HepG2 (cell line): ENCODE results near the gene ITIH3. TPM values are rescaled to one million over a fixed set of nuclear protein-coding genes. Genes with fewer than 3 reads are reported as not detected.

Source experiments
- ATAC-seq: fragments of 200-7000 bp; cut with Tn5 transposase; 3 replicates; pipeline ENCODE4 v1.9.1; 2020; ENCODE audit warnings: mild to moderate bottlenecking, moderate library complexity
- BruUV-seq: library from RNA; stranded (reverse); fragments of 400-500 nt; replicated peaks from 2 replicates; lab custom pipeline; 2021; lab: Mats Ljungman, UMichigan
- CTCF ChIA-PET: fragments of 300-600 bp; formaldehyde crosslinking; extraction: SDS; loops from one replicate; lab custom pipeline; 2021; ENCODE audit warnings: low total read pairs, inconsistent platforms, low intra/inter-chr PET ratio; lab: Yijun Ruan, JAX
- POLR2A ChIA-PET: fragments of 350-600 bp; sonication (Branson Sonifier 250); formaldehyde crosslinking; loops from one replicate; lab custom pipeline; 2020; ENCODE audit warnings: antibody characterized with exemption, inconsistent platforms; lab: Yijun Ruan, JAX
- DNase-seq: peaks from one replicate; pipeline ENCODE4 v3.0.0-alpha.2; 2015; ENCODE audit warnings: low spot score
- FAIRE-seq: peaks from 3 replicates; lab custom pipeline; 2011; peaks lifted over from hg19 to GRCh38; lab: Jason Lieb, UNC
- H2AFZ ChIP-seq: one replicate; pipeline ENCODE4 v1.6.1; 2011; ENCODE audit warnings: low read length, inconsistent platforms
- H3K27ac ChIP-seq: fragments of 300-600 bp; 3 replicates; pipeline ENCODE4 v1.8.0; 2011; ENCODE audit warnings: mixed run types, mild to moderate bottlenecking, mixed read lengths, low read length, inconsistent platforms; ENCODE audit not compliant: insufficient read depth; ENCODE audit errors: extremely low read length
- H3K27me3 ChIP-seq, 2 experiments: fragments of 200-600 bp in 1 of 2; 2 replicates in 1 of 2; 3 replicates in 1 of 2; pipeline versions ENCODE4 v1.6.0 to v1.8.0; 2011; ENCODE audit warnings: low read length in 2 of 2, mild to moderate bottlenecking in 2 of 2, moderate library complexity in 2 of 2, inconsistent platforms in 1 of 2; ENCODE audit not compliant: insufficient read depth in 2 of 2, control insufficient read depth in 1 of 2
- H3K36me3 ChIP-seq, 2 experiments: fragments of 200-600 bp in 1 of 2; replicated peaks in 1 of 2; 2 replicates in 1 of 2; 3 replicates in 1 of 2; pipeline versions ENCODE4 v1.5.1 to v1.8.0; 2011; ENCODE audit warnings: low read length in 2 of 2, inconsistent platforms in 1 of 2; ENCODE audit not compliant: insufficient read depth in 2 of 2, control insufficient read depth in 1 of 2
- H3K4me1 ChIP-seq: 2 replicates; pipeline ENCODE4 v1.5.1; 2012; ENCODE audit warnings: low read length, inconsistent platforms; ENCODE audit not compliant: insufficient read depth
- H3K4me2 ChIP-seq: 2 replicates; pipeline ENCODE4 v1.6.0; 2011; ENCODE audit warnings: low read depth, low read length, inconsistent platforms
- H3K4me3 ChIP-seq, 3 experiments: fragments of 200-600 bp in 1 of 3; sonication (generic), shearing (Covaris generic) in 1 of 3; replicated peaks in 1 of 3; 2 replicates each; pipeline ENCODE4 v1.5.1; 2011 to 2016; ENCODE audit warnings: low read length in 3 of 3, inconsistent platforms in 2 of 3, low read depth in 2 of 3, mild to moderate bottlenecking in 2 of 3, control low read depth in 1 of 3, mixed read lengths in 1 of 3; ENCODE audit not compliant: insufficient read depth in 1 of 3
- H3K79me2 ChIP-seq: one replicate; pipeline ENCODE4 v1.6.1; 2011; ENCODE audit warnings: low read length, inconsistent platforms; ENCODE audit not compliant: insufficient read depth
- H3K9ac ChIP-seq: 2 replicates; pipeline ENCODE4 v1.6.0; 2011; ENCODE audit warnings: mild to moderate bottlenecking, low read depth, low read length, inconsistent platforms; ENCODE audit not compliant: insufficient read depth
- H3K9me3 ChIP-seq: 2 replicates; pipeline ENCODE4 v1.5.1; 2012; ENCODE audit warnings: mild to moderate bottlenecking, low read length
- H4K20me1 ChIP-seq: 2 replicates; pipeline ENCODE4 v1.6.0; 2011; ENCODE audit warnings: inconsistent platforms, mild to moderate bottlenecking, low read length, moderate library complexity; ENCODE audit not compliant: insufficient read depth
- CEBPB ChIP-seq: IDR thresholded peaks from 2 replicates; pipeline ENCODE4 v1.6.1; 2011; ENCODE audit warnings: low read depth, low read length, improper control_type of control experiment, borderline replicate concordance
- CEBPG ChIP-seq: IDR thresholded peaks from 2 replicates; pipeline ENCODE4 v1.6.1; 2016
- IKZF1 ChIP-seq: fragments of 450-650 bp; IDR thresholded peaks from 2 replicates; pipeline ENCODE4 v1.7.1; 2016
- IKZF5 ChIP-seq: IDR thresholded peaks from 2 replicates; pipeline ENCODE4 v1.6.1; 2018; ENCODE audit warnings: missing genetic modification reagents, mild to moderate bottlenecking, missing compliant biosample characterization
- KDM5B ChIP-seq: sonication (generic); formaldehyde crosslinking; IDR thresholded peaks from 2 replicates; pipeline ENCODE4 v1.4.0; 2020; ENCODE audit warnings: missing genetic modification reagents, mild to moderate bottlenecking, borderline replicate concordance
- MTA3 ChIP-seq: sonication (generic); formaldehyde crosslinking; IDR thresholded peaks from 2 replicates; pipeline ENCODE4 v1.4.0; 2020; ENCODE audit warnings: missing genetic modification reagents
- MXI1 ChIP-seq: IDR thresholded peaks from 3 replicates; pipeline ENCODE4 v1.6.1; 2012; ENCODE audit warnings: low read depth, low read length, inconsistent platforms, borderline replicate concordance
- TAF15 ChIP-seq: fragments of 200-400 bp; formaldehyde crosslinking; IDR thresholded peaks from one replicate; pipeline ENCODE4 v1.6.1; 2018; ENCODE audit warnings: mild to moderate bottlenecking, low read depth, low read length; ENCODE audit not compliant: poor library complexity, severe bottlenecking
- TFAP4 ChIP-seq: sonication (generic); IDR thresholded peaks from 2 replicates; pipeline ENCODE4 v1.6.1; 2016; ENCODE audit warnings: low read depth, borderline replicate concordance
- YY1 ChIP-seq: IDR thresholded peaks from 2 replicates; pipeline ENCODE4 v1.6.1; 2011; ENCODE audit warnings: low read length, low read depth, moderate library complexity, mild to moderate bottlenecking; ENCODE audit not compliant: insufficient read depth, insufficient replicate concordance
- ZFP91 ChIP-seq: sonication (generic); formaldehyde crosslinking; IDR thresholded peaks from 2 replicates; pipeline ENCODE4 v1.9.0; 2022; ENCODE audit warnings: missing genetic modification reagents, mild to moderate bottlenecking, borderline replicate concordance
- ZNF512 ChIP-seq: sonication (generic); formaldehyde crosslinking; IDR thresholded peaks from 2 replicates; pipeline ENCODE4 v1.4.0; 2020; ENCODE audit warnings: mild to moderate bottlenecking, missing genetic modification reagents
- ZNF572 ChIP-seq: sonication (generic); formaldehyde crosslinking; IDR thresholded peaks from 2 replicates; pipeline ENCODE4 v1.5.1; 2020; ENCODE audit warnings: mild to moderate bottlenecking, missing genetic modification reagents
- ZNF703 ChIP-seq: sonication (generic); formaldehyde crosslinking; IDR thresholded peaks from 2 replicates; pipeline ENCODE4 v1.5.1; 2020; ENCODE audit warnings: missing genetic modification reagents, mild to moderate bottlenecking, moderate library complexity, borderline replicate concordance
- ZNF768 ChIP-seq: sonication (generic); formaldehyde crosslinking; IDR thresholded peaks from 2 replicates; pipeline ENCODE4 v1.4.0; 2020; ENCODE audit warnings: missing genetic modification reagents
- ZNF841 ChIP-seq: sonication (generic); formaldehyde crosslinking; IDR thresholded peaks from 2 replicates; pipeline ENCODE4 v1.8.1; 2023; ENCODE audit warnings: missing genetic modification reagents, borderline replicate concordance
- WGBS: methylation state at CpG from one replicate; pipeline ENCODE4 v1.1.6; 2017; ENCODE audit warnings: low lambda C conversion rate; 5-methylcytosine and 5-hydroxymethylcytosine counted together
- in situ Hi-C: cut with HindIII; loops from 2 replicates; pipeline ENCODE4 v1.10.0; 2017; ENCODE audit warnings: low pct_unique_long_range_greater_than_20kb; ENCODE audit not compliant: extremely low pct_ligation_motif_present
- intact Hi-C: fragments of 100-400 bp; cut with micrococcal nuclease; formaldehyde crosslinking; loops from one replicate; pipeline ENCODE4 v1.10.0; 2022; ENCODE audit not compliant: unreplicated experiment
- polyA plus RNA-seq, 8 experiments: library from polyadenylated mRNA; depleted of rRNA in 3 of 8; stranded (reverse) in 7 of 8; unstranded in 1 of 8; fragments of >200 nt; fragmentation: Illumina TruSeq in 4 of 8; extraction: Trizol in 4 of 8; gene quantifications; 2 replicates each; pipeline versions ENCODE4 v1.2.1 to v1.2.3, GENCODE V29; 2011 to 2016; ENCODE audit warnings: low read depth in 4 of 8, missing spikeins in 1 of 8, mixed read lengths in 1 of 8; ENCODE audit not compliant: insufficient read depth in 1 of 8
- total RNA-seq, 5 experiments: library from RNA; depleted of rRNA; stranded (reverse); fragments of >200 nt; fragmentation: Illumina TruSeq; extraction: Trizol; gene quantifications; 2 replicates each; pipeline ENCODE4 v1.2.3, GENCODE V29; 2016; ENCODE audit warnings: low read depth in 1 of 5

ITIH3 gene
- total and polyA plus RNA-seq, 2 of the 13 experiments (the other 11 are each of a cell fraction or from before 2014, with no cell fraction given) = 105 to 632 TPM

- TF ChIP-seq IKZF5 (CRISPR knock-in tag) = peak; percentile 84
- TF ChIP-seq TAF15 = no peak
- no peak for TF ChIP-seq IKZF1
Measured at GRCh38 chr3:52774901-52775864, 19.4 kb upstream of the ITIH3 start (continued).

GRCh38 chr3:52775877-52776276 lies 18.7 kb upstream of the ITIH3 start:
- H3K36me3 ChIP-seq = no peaks in the 10 kb centered on the region
- no peaks in the 10 kb centered on the region for H3K9me3 ChIP-seq
- no peaks in the 10 kb centered on the region for H4K20me1 ChIP-seq
- no peaks in the 10 kb centered on the region for H3K79me2 ChIP-seq
- POLR2A ChIA-PET = interaction anchor here (0.8 to 18.4 kb wide), 8 partner anchors 11 to 385 kb away, joined by 3 to 466 read pairs (median 7); partner anchors contain the start of genes ITIH3 and PRKCD
- H3K4me3 ChIP-seq = peak overlapping the region in 1 of 3 experiments; percentile 58; a peak in 2 of 6 replicates
- H3K27me3 ChIP-seq = no peaks in the 10 kb centered on the region
- DNase-seq (peak; percentile 39), ATAC-seq (peak; percentile 68), FAIRE-seq (peak; percentile 67)
- no TSS peak for BruUV-seq
- peaks cover 90% of the 10 kb centered on the region for H3K4me1 ChIP-seq
- 3% methylated on average over 8 of the region's 8 CpGs for WGBS
- peak overlapping the region; percentile 59 for H3K9ac ChIP-seq
- in situ Hi-C loops (no loop called here), intact Hi-C loops (loop anchor here (1.0 to 10.0 kb wide), 2 partner anchors 11 to 49 kb away; no protein-coding TSS in a partner anchor)
- CTCF ChIA-PET = no interaction called here
- no peak overlapping the region for H2AFZ ChIP-seq
- peak overlapping the region; percentile 71 for H3K4me2 ChIP-seq
- H3K27ac ChIP-seq = peak overlapping the region; percentile 88
- TF ChIP-seq KDM5B (CRISPR knock-in tag) = 0 out of 2 replicates have a peak, but pooled peaks have one; percentile 23
- TF ChIP-seq ZFP91 (CRISPR knock-in tag) = 0 out of 2 replicates have a peak, but pooled peaks have one; percentile 20
- no peak for TF ChIP-seq ZNF841 (CRISPR knock-in tag)
- TF ChIP-seq ZNF768 (CRISPR knock-in tag) = peak; percentile 70; the same call in 1 of the 2 replicates
- peak; percentile 27; the same call in 1 of the 3 replicates for TF ChIP-seq MXI1
- TF ChIP-seq ZNF572 (CRISPR knock-in tag) = no peak
- TF ChIP-seq ZNF512 = 0 out of 2 replicates have a peak, but pooled peaks have one; percentile 34
- peak; percentile 66; the same call in 1 of the 2 replicates for TF ChIP-seq CEBPG (CRISPR knock-in tag)
- TF ChIP-seq CEBPB = peak; percentile 22; the same call in 1 of the 2 replicates
- TF ChIP-seq MTA3 = no peak
- no peak for TF ChIP-seq TFAP4
- no peak for TF ChIP-seq YY1
- TF ChIP-seq ZNF703 (CRISPR knock-in tag) = no peak
